PC-3 (cell line): ENCODE data around the gene IL17RC. TPM values are rescaled to one million over a fixed set of nuclear protein-coding genes. Genes with fewer than 3 reads are reported as not detected.
A peak's percentile ranks its signal among the peaks of the same experiment; 100 is the strongest.
"Not testable (repeated sequence)": the region's sequence is repeated elsewhere in the genome, so short reads cannot be mapped to it uniquely, and the experiment has no call there.

Experiments used
- ATAC-seq: fragments of 200-7000 bp; cut with Tn5 transposase; 2 replicates; pipeline ENCODE4 v1.9.1; 2020; ENCODE audit warnings: mild to moderate bottlenecking, moderate library complexity
- BruUV-seq: library from RNA; stranded (reverse); fragments of 400-500 nt; replicated peaks from 2 replicates; lab custom pipeline; 2021; lab: Mats Ljungman, UMichigan
- CTCF ChIA-PET: fragments of 300-600 bp; sonication (Branson Sonifier 250); formaldehyde crosslinking; loops from one replicate; lab custom pipeline; 2022; ENCODE audit warnings: antibody characterized with exemption; lab: Charles Lee
- POLR2A ChIA-PET: fragments of 300-600 bp; sonication (Branson Sonifier 250); formaldehyde crosslinking; loops from one replicate; lab custom pipeline; 2022; ENCODE audit warnings: antibody characterized with exemption; ENCODE audit not compliant: unreplicated experiment; lab: Charles Lee
- DNase-seq: peaks from one replicate; pipeline ENCODE4 v3.0.0-alpha.2; 2015
- H2AFZ ChIP-seq: fragments of 300-600 bp; sonication (generic); 2 replicates; pipeline ENCODE4 v1.6.0; 2016; ENCODE audit warnings: antibody characterized with exemption, low read length
- H3F3A ChIP-seq: fragments of 300-600 bp; sonication (generic); one replicate; pipeline ENCODE4 v1.6.0; 2017; ENCODE audit warnings: antibody characterized with exemption, low read length, control low read depth, mild to moderate bottlenecking; ENCODE audit not compliant: unreplicated experiment
- H3K27ac ChIP-seq: fragments of 300-600 bp; sonication (generic); 2 replicates; pipeline ENCODE4 v1.5.1; 2016; ENCODE audit warnings: mild to moderate bottlenecking, low read length
- H3K27me3 ChIP-seq: fragments of 300-600 bp; sonication (generic); 2 replicates; pipeline ENCODE4 v1.6.1; 2016; ENCODE audit warnings: low read length, mixed read lengths
- H3K36me3 ChIP-seq: fragments of 300-600 bp; sonication (generic); 2 replicates; pipeline ENCODE4 v1.6.1; 2016; ENCODE audit warnings: low read depth, mixed run types, low read length, mixed read lengths
- H3K4me1 ChIP-seq: fragments of 300-600 bp; sonication (generic); 2 replicates; pipeline ENCODE4 v1.5.1; 2016; ENCODE audit warnings: low read length; ENCODE audit not compliant: insufficient read depth
- H3K4me2 ChIP-seq: fragments of 300-600 bp; sonication (generic); 2 replicates; pipeline ENCODE4 v1.6.0; 2016; ENCODE audit warnings: low read length
- H3K4me3 ChIP-seq: fragments of 300-600 bp; sonication (generic); 2 replicates; pipeline ENCODE4 v1.5.1; 2016; ENCODE audit warnings: mild to moderate bottlenecking, low read length, mixed read lengths
- H3K79me2 ChIP-seq: fragments of 300-600 bp; sonication (generic); 2 replicates; pipeline ENCODE4 v1.6.1; 2017; ENCODE audit warnings: low read length, mixed read lengths
- H3K9ac ChIP-seq: fragments of 300-600 bp; sonication (generic); 2 replicates; pipeline ENCODE4 v1.6.0; 2016; ENCODE audit warnings: mild to moderate bottlenecking, low read length
- H3K9me2 ChIP-seq: fragments of 300-600 bp; sonication (generic); replicated peaks from 2 replicates; pipeline ENCODE4 v1.6.1; 2016; ENCODE audit warnings: mixed run types, low read length, mixed read lengths
- H3K9me3 ChIP-seq: fragments of 300-600 bp; sonication (generic); 2 replicates; pipeline ENCODE4 v1.6.1; 2016; ENCODE audit warnings: low read length, mixed read lengths
- H4K20me1 ChIP-seq: fragments of 300-600 bp; sonication (generic); 2 replicates; pipeline ENCODE4 v1.6.1; 2016; ENCODE audit warnings: low read length, mixed read lengths
- CTCF ChIP-seq: fragments of 300-600 bp; sonication (generic); conservative IDR thresholded peaks from 2 replicates; pipeline ENCODE4 v1.5.1; 2017; ENCODE audit warnings: antibody characterized with exemption, low read depth, mild to moderate bottlenecking, low read length
- EZH2 ChIP-seq: fragments of 300-600 bp; sonication (generic); IDR thresholded peaks from one replicate; pipeline ENCODE4 v1.6.1; 2017; ENCODE audit warnings: antibody characterized with exemption, mild to moderate bottlenecking, low read length; ENCODE audit not compliant: unreplicated experiment
- EZH2phosphoT487 ChIP-seq: fragments of 300-600 bp; sonication (generic); IDR thresholded peaks from 2 replicates; pipeline ENCODE4 v1.6.1; 2018; ENCODE audit warnings: mild to moderate bottlenecking, antibody characterized with exemption, low read length, borderline replicate concordance
- intact Hi-C: fragments of 100-400 bp; cut with micrococcal nuclease; formaldehyde crosslinking; loops from 2 replicates; pipeline ENCODE4 v1.9.0; 2023
- total RNA-seq: library from RNA; depleted of rRNA; stranded (reverse); fragments of >200 nt; gene quantifications from 2 replicates; pipeline ENCODE4 v1.2.3, GENCODE V29; 2014

IL17RC gene
- total RNA-seq, 1 experiment from 2014 or later = 116 TPM

GRCh38 chr3:9875448-9875847 is 41.5 kb upstream of the IL17RC start:
- no peak overlapping the region for H3K4me3 ChIP-seq
- no peaks in the 10 kb centered on the region for H4K20me1 ChIP-seq
- H3K9me2 ChIP-seq = no peaks in the 10 kb centered on the region
- H3K4me2 ChIP-seq = no peak overlapping the region
- H3K27ac ChIP-seq = no peak overlapping the region
- H3K36me3 ChIP-seq = no peaks in the 10 kb centered on the region
- CTCF ChIA-PET = no interaction called here
- peaks cover 26% of the 10 kb centered on the region for H3K4me1 ChIP-seq
- intact Hi-C loops = no loop called here
- POLR2A ChIA-PET = no interaction called here
- H3K79me2 ChIP-seq = no peaks in the 10 kb centered on the region
- ATAC-seq = peak; percentile 45
- H2AFZ ChIP-seq = no peak overlapping the region
- H3F3A ChIP-seq = peaks cover 4% of the 10 kb centered on the region
- H3K27me3 ChIP-seq = no peaks in the 10 kb centered on the region
- H3K9ac ChIP-seq = no peak overlapping the region
- no peak for DNase-seq
- H3K9me3 ChIP-seq = no peaks in the 10 kb centered on the region
- no peak for TF ChIP-seq EZH2
- TF ChIP-seq CTCF = no peak
- no peak for TF ChIP-seq EZH2phosphoT487
- no TSS peak for BruUV-seq

DNA sequence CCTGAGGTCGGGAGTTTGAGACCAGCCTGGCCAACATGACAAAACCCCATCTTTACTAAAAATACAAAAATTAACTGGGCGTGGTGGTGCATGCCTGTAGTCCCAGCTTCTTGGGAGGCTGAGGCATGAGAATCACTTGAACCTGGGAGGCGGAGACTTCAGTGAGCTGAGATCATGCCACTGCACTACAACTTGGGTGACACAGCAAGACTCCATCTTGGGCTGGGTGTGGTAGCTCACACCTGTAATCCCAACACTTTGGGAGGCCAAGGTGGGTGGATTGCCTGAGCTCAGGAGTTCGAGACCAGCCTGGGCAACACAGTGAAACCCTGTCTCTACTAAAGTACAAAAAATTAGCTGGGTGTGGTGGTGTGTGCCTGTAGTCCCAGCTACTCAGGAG is 40.6 kb upstream of the IL17RC start:
- ATAC-seq, H4K20me1 ChIP-seq, H3F3A ChIP-seq, intact Hi-C loops, H3K36me3 ChIP-seq, BruUV-seq, H3K9ac ChIP-seq, H3K27me3 ChIP-seq, H3K79me2 ChIP-seq, H3K27ac ChIP-seq, DNase-seq, POLR2A ChIA-PET, H3K4me2 ChIP-seq, CTCF ChIA-PET, H2AFZ ChIP-seq, H3K9me2 ChIP-seq, H3K9me3 ChIP-seq, H3K4me3 ChIP-seq: not testable (repeated sequence)
- peaks cover 18% of the 10 kb centered on the region for H3K4me1 ChIP-seq

DNA sequence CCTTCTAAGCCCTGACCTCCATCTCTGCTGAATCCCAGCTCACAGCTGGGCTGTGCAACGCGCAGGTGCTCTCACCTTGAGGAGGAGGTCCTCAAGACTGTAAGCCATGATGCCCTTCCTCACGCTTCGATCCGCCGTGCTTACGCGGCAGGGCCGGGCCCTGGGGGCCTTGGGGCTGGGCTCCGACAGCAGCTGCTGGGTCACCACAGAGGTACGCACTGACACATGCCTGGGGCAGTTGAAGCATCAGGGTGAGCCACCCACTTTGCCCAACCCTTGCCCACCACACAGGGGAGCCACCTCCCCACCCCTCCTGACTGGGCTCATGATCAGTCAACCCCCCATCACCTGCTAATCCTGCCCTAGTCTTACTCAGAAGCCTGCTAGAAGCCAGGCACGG is 39.9 kb upstream of the IL17RC start:
- H3K4me2 ChIP-seq = no peak overlapping the region
- no peaks in the 10 kb centered on the region for H3K9me3 ChIP-seq
- H3K27ac ChIP-seq = no peak overlapping the region
- TF ChIP-seq CTCF (no peak), EZH2 (no peak), EZH2phosphoT487 (no peak)
- H2AFZ ChIP-seq = no peak overlapping the region
- ATAC-seq = no peak
- H3K9me2 ChIP-seq = no peaks in the 10 kb centered on the region
- H3K27me3 ChIP-seq = no peaks in the 10 kb centered on the region
- H3K79me2 ChIP-seq = no peaks in the 10 kb centered on the region
- no peak for DNase-seq
- ChIA-PET CTCF (no interaction called here), POLR2A (no interaction called here)
- intact Hi-C loops = no loop called here
- H3K9ac ChIP-seq = no peak overlapping the region
- no peaks in the 10 kb centered on the region for H4K20me1 ChIP-seq
- no peaks in the 10 kb centered on the region for H3K36me3 ChIP-seq
- no TSS peak for BruUV-seq
- H3F3A ChIP-seq = no peaks in the 10 kb centered on the region
- H3K4me1 ChIP-seq = peaks cover 11% of the 10 kb centered on the region
- no peak overlapping the region for H3K4me3 ChIP-seq
